HCT116 (cell line): ENCODE data around the gene CXXC5. TPM values are rescaled to one million over a fixed set of nuclear protein-coding genes. Genes with fewer than 3 reads are reported as not detected.

ENCODE experiments used
- ATAC-seq: fragments of 200-7000 bp; cut with Tn5 transposase; 2 replicates; pipeline ENCODE4 v1.9.1; 2020; ENCODE audit warnings: mild to moderate bottlenecking, moderate library complexity
- BruUV-seq: library from RNA; stranded (reverse); fragments of 400-500 nt; replicated peaks from 2 replicates; lab custom pipeline; 2021; lab: Mats Ljungman, UMichigan
- CTCF ChIA-PET: fragments of 300-600 bp; sonication (Branson Sonifier 250); formaldehyde crosslinking; loops from one replicate; lab custom pipeline; 2021; ENCODE audit warnings: antibody characterized with exemption; lab: Charles Lee
- POLR2A ChIA-PET: fragments of 300-600, 350-600 bp; sonication (Branson Sonifier 250); formaldehyde crosslinking; loops from one replicate; lab custom pipeline; 2021; ENCODE audit warnings: antibody characterized with exemption; lab: Charles Lee
- RAD21 ChIA-PET, 2 experiments: fragments of 300-600 bp; sonication (Branson Sonifier 250); formaldehyde crosslinking; loops; one replicate each; lab custom pipeline; 2023; ENCODE audit warnings: low total read pairs in 2 of 2; ENCODE audit not compliant: uncharacterized antibody in 2 of 2, unreplicated experiment in 2 of 2, low non-redundant PET in 1 of 2; lab: Charles Lee
- DNase-seq: peaks from one replicate; pipeline ENCODE4 v3.0.0-alpha.2; 2010; ENCODE audit warnings: low read depth, low spot score
- H2AFZ ChIP-seq: fragments of 200-600 bp; shearing (Covaris generic), sonication (generic); 2 replicates; pipeline ENCODE4 v1.6.1; 2017; ENCODE audit warnings: low read depth, mixed run types, mixed read lengths, antibody characterized with exemption, low read length; ENCODE audit not compliant: poor library complexity, severe bottlenecking
- H3K27ac ChIP-seq: 2 replicates; pipeline ENCODE4 v1.5.1; 2012; ENCODE audit warnings: low read depth, low read length
- H3K27me3 ChIP-seq: fragments of 200-600 bp; sonication (generic); 2 replicates; pipeline ENCODE4 v1.6.1; 2016; ENCODE audit warnings: mixed run types, low read length, mixed read lengths; ENCODE audit not compliant: insufficient read depth
- H3K36me3 ChIP-seq, 2 experiments: fragments of 200-500 bp in 1 of 2; fragments of 200-600 bp in 1 of 2; sonication (Bioruptor generic) in 1 of 2; sonication (generic) in 1 of 2; 2 replicates each; pipeline versions ENCODE4 v1.5.1 to v1.6.1; 2014 to 2016; ENCODE audit warnings: low read length in 2 of 2, inconsistent platforms in 1 of 2, mixed read lengths in 1 of 2, mixed run types in 1 of 2; ENCODE audit not compliant: insufficient read depth in 2 of 2, control insufficient read depth in 1 of 2
- H3K4me1 ChIP-seq, 2 experiments: fragments of 200-600 bp in 1 of 2; sonication (generic) in 1 of 2; 2 replicates each; pipeline versions ENCODE4 v1.5.1 to v1.6.1; 2012 to 2017; ENCODE audit warnings: low read length in 2 of 2, inconsistent platforms in 1 of 2, mild to moderate bottlenecking in 1 of 2, mixed read lengths in 1 of 2, mixed run types in 1 of 2, moderate library complexity in 1 of 2; ENCODE audit not compliant: insufficient read depth in 2 of 2, control insufficient read depth in 1 of 2
- H3K4me2 ChIP-seq: fragments of 200-600 bp; sonication (generic); 2 replicates; pipeline ENCODE4 v1.6.1; 2017; ENCODE audit warnings: mixed run types, low read length, mixed read lengths
- H3K4me3 ChIP-seq, 2 experiments: fragments of 200-600 bp in 1 of 2; sonication (generic) in 1 of 2; replicated peaks in 1 of 2; 2 replicates each; pipeline ENCODE4 v1.5.1; 2011 to 2016; ENCODE audit warnings: low read length in 2 of 2, control low read depth in 1 of 2, low read depth in 1 of 2, mild to moderate bottlenecking in 1 of 2, mixed read lengths in 1 of 2, mixed run types in 1 of 2
- H3K79me2 ChIP-seq: fragments of 200-600 bp; sonication (generic); 2 replicates; pipeline ENCODE4 v1.6.1; 2017; ENCODE audit warnings: mild to moderate bottlenecking, mixed run types, low read length, moderate library complexity, mixed read lengths; ENCODE audit not compliant: insufficient read depth
- H3K9ac ChIP-seq: fragments of 200-600 bp; sonication (generic); 2 replicates; pipeline ENCODE4 v1.6.1; 2016; ENCODE audit warnings: low read length, mixed read lengths
- H3K9me2 ChIP-seq: fragments of 200-600 bp; sonication (generic), shearing (Covaris generic); 2 replicates; pipeline ENCODE4 v1.6.1; 2017; ENCODE audit warnings: mixed run types, mild to moderate bottlenecking, moderate library complexity; ENCODE audit not compliant: insufficient read depth
- H3K9me3 ChIP-seq, 2 experiments: fragments of 200-500 bp in 1 of 2; fragments of 200-600 bp in 1 of 2; sonication (Bioruptor generic) in 1 of 2; sonication (generic) in 1 of 2; 2 replicates each; pipeline ENCODE4 v1.6.1; 2014 to 2017; ENCODE audit warnings: low read length in 2 of 2, mixed read lengths in 2 of 2, inconsistent platforms in 1 of 2, low read depth in 1 of 2, mild to moderate bottlenecking in 1 of 2, mixed run types in 1 of 2, moderate library complexity in 1 of 2; ENCODE audit not compliant: control insufficient read depth in 1 of 2, insufficient read depth in 1 of 2
- H4K20me1 ChIP-seq: fragments of 200-600 bp; sonication (generic), shearing (Covaris generic); 2 replicates; pipeline ENCODE4 v1.6.1; 2017; ENCODE audit warnings: mixed run types, mild to moderate bottlenecking, moderate library complexity; ENCODE audit not compliant: insufficient read depth
- CBX3 ChIP-seq: IDR thresholded peaks from 2 replicates; pipeline ENCODE4 v1.6.1; 2012; ENCODE audit warnings: low read depth
- ELF1 ChIP-seq: IDR thresholded peaks from 2 replicates; pipeline ENCODE4 v1.6.1; 2012; ENCODE audit warnings: low read depth, borderline replicate concordance
- FOSL1 ChIP-seq: IDR thresholded peaks from 2 replicates; pipeline ENCODE4 v1.6.1; 2012; ENCODE audit warnings: low read depth
- MAX ChIP-seq: IDR thresholded peaks from 2 replicates; pipeline ENCODE4 v1.6.1; 2012
- POLR2A ChIP-seq: IDR thresholded peaks from 2 replicates; pipeline ENCODE4 v1.7.0; 2011; ENCODE audit warnings: borderline replicate concordance; ENCODE audit not compliant: insufficient read depth, insufficient read length; ENCODE audit errors: extremely low read depth
- POLR2AphosphoS5 ChIP-seq: IDR thresholded peaks from 2 replicates; pipeline ENCODE4 v1.6.1; 2011; ENCODE audit warnings: mild to moderate bottlenecking, low read depth, low read length, moderate library complexity
- RAD21 ChIP-seq: IDR thresholded peaks from 2 replicates; pipeline ENCODE4 v1.6.1; 2012; ENCODE audit warnings: low read depth, mild to moderate bottlenecking
- SRF ChIP-seq: IDR thresholded peaks from 2 replicates; pipeline ENCODE4 v1.6.1; 2012; ENCODE audit warnings: low read depth
- ZFX ChIP-seq: fragments of 450-650 bp; IDR thresholded peaks from 2 replicates; pipeline ENCODE4 v1.6.1; 2017
- ZNF274 ChIP-seq: fragments of 200-500 bp; sonication (Bioruptor generic); IDR thresholded peaks from 2 replicates; pipeline ENCODE4 v1.6.1; 2014; ENCODE audit warnings: mild to moderate bottlenecking, low read depth, low read length, inconsistent platforms
- intact Hi-C: fragments of 100-400 bp; cut with micrococcal nuclease; formaldehyde crosslinking; loops from 2 replicates; pipeline ENCODE4 v1.10.0; 2022
- total RNA-seq: library from RNA; stranded (reverse); gene quantifications from one replicate; pipeline ENCODE4 v1.2.1, GENCODE V29; 2021; ENCODE audit not compliant: unreplicated experiment
- TF ChIP-seq, protein P1 (sequence below), 3 experiments: fragments of 200-600 bp in 1 of 3; sonication (generic) in 1 of 3; IDR thresholded peaks in 2 of 3; conservative IDR thresholded peaks in 1 of 3; 2 replicates each; pipeline ENCODE4 v1.5.1; 2012 to 2017; ENCODE audit warnings: low read depth in 2 of 3, low read length in 2 of 3, antibody characterized with exemption in 1 of 3, borderline replicate concordance in 1 of 3, control low read depth in 1 of 3, mild to moderate bottlenecking in 1 of 3, mixed read lengths in 1 of 3, mixed run types in 1 of 3, moderate library complexity in 1 of 3; ENCODE audit not compliant: insufficient read depth in 1 of 3
- TF ChIP-seq, protein P2 (sequence below): IDR thresholded peaks from 2 replicates; pipeline ENCODE4 v1.6.1; 2011; ENCODE audit warnings: mild to moderate bottlenecking, low read length, moderate library complexity; ENCODE audit not compliant: insufficient replicate concordance; ENCODE audit errors: extremely low read depth
- TF ChIP-seq, protein P3 (sequence below): IDR thresholded peaks from 2 replicates; pipeline ENCODE4 v1.6.1; 2012; ENCODE audit warnings: low read depth

The CXXC5 gene
- total RNA-seq, 1 experiment from 2014 or later, result 43.1 TPM

GRCh38 chr5:139667730-139668063 is 19.5 kb downstream of the CXXC5 start:
- ChIA-PET CTCF (no interaction called here), POLR2A (interaction anchor here (1.5 kb wide), 1 partner anchor 10 kb away, joined by 4 read pairs; no protein-coding TSS in a partner anchor), RAD21 (no interaction called here)
- Histone ChIP-seq H3K4me2 (peak overlapping the region; percentile 87), H3K9ac (peak overlapping the region; percentile 72), H4K20me1 (no peaks in the 10 kb centered on the region), H3K4me3 (peak overlapping the region; percentile 29 to 58), H3K79me2 (peaks cover 96% of the 10 kb centered on the region), H3K9me3 (no peaks in the 10 kb centered on the region), H3K36me3 (peaks cover 0 to 4% of the 10 kb centered on the region in 2 experiments; a peak in 1 of 4 replicates), H3K9me2 (no peaks in the 10 kb centered on the region), H3K4me1 (peaks cover 43 to 60% of the 10 kb centered on the region in 2 experiments), H2AFZ (no peak overlapping the region), H3K27me3 (no peaks in the 10 kb centered on the region), H3K27ac (peak overlapping the region; percentile 79)
- TF ChIP-seq, protein P1, sequence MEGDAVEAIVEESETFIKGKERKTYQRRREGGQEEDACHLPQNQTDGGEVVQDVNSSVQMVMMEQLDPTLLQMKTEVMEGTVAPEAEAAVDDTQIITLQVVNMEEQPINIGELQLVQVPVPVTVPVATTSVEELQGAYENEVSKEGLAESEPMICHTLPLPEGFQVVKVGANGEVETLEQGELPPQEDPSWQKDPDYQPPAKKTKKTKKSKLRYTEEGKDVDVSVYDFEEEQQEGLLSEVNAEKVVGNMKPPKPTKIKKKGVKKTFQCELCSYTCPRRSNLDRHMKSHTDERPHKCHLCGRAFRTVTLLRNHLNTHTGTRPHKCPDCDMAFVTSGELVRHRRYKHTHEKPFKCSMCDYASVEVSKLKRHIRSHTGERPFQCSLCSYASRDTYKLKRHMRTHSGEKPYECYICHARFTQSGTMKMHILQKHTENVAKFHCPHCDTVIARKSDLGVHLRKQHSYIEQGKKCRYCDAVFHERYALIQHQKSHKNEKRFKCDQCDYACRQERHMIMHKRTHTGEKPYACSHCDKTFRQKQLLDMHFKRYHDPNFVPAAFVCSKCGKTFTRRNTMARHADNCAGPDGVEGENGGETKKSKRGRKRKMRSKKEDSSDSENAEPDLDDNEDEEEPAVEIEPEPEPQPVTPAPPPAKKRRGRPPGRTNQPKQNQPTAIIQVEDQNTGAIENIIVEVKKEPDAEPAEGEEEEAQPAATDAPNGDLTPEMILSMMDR (IDR thresholded peaks at IDR 0.05 in 2 of 3, conservative IDR thresholded peaks at IDR 0.05 in 1 of 3; ENCODE audit: borderline replicate concordance in 1 of 3, insufficient read depth in 1 of 3, low read depth in 2 of 3, low read length in 2 of 3), result no peak
- TF ChIP-seq POLR2AphosphoS5, result no peak
- TF ChIP-seq CBX3, result no peak
- TF ChIP-seq, protein P2, sequence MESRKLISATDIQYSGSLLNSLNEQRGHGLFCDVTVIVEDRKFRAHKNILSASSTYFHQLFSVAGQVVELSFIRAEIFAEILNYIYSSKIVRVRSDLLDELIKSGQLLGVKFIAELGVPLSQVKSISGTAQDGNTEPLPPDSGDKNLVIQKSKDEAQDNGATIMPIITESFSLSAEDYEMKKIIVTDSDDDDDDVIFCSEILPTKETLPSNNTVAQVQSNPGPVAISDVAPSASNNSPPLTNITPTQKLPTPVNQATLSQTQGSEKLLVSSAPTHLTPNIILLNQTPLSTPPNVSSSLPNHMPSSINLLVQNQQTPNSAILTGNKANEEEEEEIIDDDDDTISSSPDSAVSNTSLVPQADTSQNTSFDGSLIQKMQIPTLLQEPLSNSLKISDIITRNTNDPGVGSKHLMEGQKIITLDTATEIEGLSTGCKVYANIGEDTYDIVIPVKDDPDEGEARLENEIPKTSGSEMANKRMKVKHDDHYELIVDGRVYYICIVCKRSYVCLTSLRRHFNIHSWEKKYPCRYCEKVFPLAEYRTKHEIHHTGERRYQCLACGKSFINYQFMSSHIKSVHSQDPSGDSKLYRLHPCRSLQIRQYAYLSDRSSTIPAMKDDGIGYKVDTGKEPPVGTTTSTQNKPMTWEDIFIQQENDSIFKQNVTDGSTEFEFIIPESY, result no peak
- TF ChIP-seq SRF, result no peak
- no peak for TF ChIP-seq POLR2A
- TF ChIP-seq ZFX, result no peak
- TF ChIP-seq FOSL1, result no peak
- TF ChIP-seq ZNF274, result no peak
- no peak for TF ChIP-seq MAX
- no peak for TF ChIP-seq RAD21
- TF ChIP-seq, protein P3, sequence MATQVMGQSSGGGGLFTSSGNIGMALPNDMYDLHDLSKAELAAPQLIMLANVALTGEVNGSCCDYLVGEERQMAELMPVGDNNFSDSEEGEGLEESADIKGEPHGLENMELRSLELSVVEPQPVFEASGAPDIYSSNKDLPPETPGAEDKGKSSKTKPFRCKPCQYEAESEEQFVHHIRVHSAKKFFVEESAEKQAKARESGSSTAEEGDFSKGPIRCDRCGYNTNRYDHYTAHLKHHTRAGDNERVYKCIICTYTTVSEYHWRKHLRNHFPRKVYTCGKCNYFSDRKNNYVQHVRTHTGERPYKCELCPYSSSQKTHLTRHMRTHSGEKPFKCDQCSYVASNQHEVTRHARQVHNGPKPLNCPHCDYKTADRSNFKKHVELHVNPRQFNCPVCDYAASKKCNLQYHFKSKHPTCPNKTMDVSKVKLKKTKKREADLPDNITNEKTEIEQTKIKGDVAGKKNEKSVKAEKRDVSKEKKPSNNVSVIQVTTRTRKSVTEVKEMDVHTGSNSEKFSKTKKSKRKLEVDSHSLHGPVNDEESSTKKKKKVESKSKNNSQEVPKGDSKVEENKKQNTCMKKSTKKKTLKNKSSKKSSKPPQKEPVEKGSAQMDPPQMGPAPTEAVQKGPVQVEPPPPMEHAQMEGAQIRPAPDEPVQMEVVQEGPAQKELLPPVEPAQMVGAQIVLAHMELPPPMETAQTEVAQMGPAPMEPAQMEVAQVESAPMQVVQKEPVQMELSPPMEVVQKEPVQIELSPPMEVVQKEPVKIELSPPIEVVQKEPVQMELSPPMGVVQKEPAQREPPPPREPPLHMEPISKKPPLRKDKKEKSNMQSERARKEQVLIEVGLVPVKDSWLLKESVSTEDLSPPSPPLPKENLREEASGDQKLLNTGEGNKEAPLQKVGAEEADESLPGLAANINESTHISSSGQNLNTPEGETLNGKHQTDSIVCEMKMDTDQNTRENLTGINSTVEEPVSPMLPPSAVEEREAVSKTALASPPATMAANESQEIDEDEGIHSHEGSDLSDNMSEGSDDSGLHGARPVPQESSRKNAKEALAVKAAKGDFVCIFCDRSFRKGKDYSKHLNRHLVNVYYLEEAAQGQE, result no peak
- no peak for TF ChIP-seq ELF1
- no peak for DNase-seq
- intact Hi-C loops, result no loop called here
- peak; percentile 28 for ATAC-seq
- BruUV-seq, result no TSS peak
